ENCODE measurements around the gene AP5Z1. TPM values are rescaled to one million over a fixed set of nuclear protein-coding genes. Genes with fewer than 3 reads are reported as not detected.
A peak's percentile ranks its signal among the peaks of the same experiment; 100 is the strongest.
"Not testable (repeated sequence)": the region's sequence is repeated elsewhere in the genome, so short reads cannot be mapped to it uniquely, and the experiment has no call there.

Gene AP5Z1
- total RNA-seq, 1 donor from 2014 or later = 71.2 TPM

- peak; percentile 59 for TF ChIP-seq CTCF (IDR thresholded peaks at IDR 0.05; ENCODE audit: insufficient read depth, low read length, poor library complexity, severe bottlenecking)
- DNase-seq (ENCODE audit: low read depth) = no peak
- Histone ChIP-seq H3K36me3 (ENCODE audit: control insufficient read depth, insufficient read depth, low read length) (no peaks in the 10 kb centered on the region), H3K27me3 (ENCODE audit: control insufficient read depth, insufficient read depth, low read length) (no peaks in the 10 kb centered on the region), H3K4me3 (ENCODE audit: low read depth, low read length) (no peak overlapping the region)
Measured at GRCh38 chr7:4791738-4792536, 16.5 kb downstream of the AP5Z1 start.

- no peak for TF ChIP-seq CTCF (IDR thresholded peaks at IDR 0.05; ENCODE audit: insufficient read depth, low read length, poor library complexity, severe bottlenecking)
- no peak for DNase-seq (ENCODE audit: low read depth)
- H3K4me3 ChIP-seq (ENCODE audit: low read depth, low read length) = no peak overlapping the region
- H3K27me3 ChIP-seq (ENCODE audit: control insufficient read depth, insufficient read depth, low read length) = peaks cover 1% of the 10 kb centered on the region
- no peaks in the 10 kb centered on the region for H3K36me3 ChIP-seq (ENCODE audit: control insufficient read depth, insufficient read depth, low read length)
Measured at GRCh38 chr7:4792537-4793126, 17.2 kb downstream of the AP5Z1 start.

GRCh38 chr7:4793385-4793993 is 18.1 kb downstream of the AP5Z1 start:
- H3K4me3 ChIP-seq (ENCODE audit: low read depth, low read length); H3K27me3 ChIP-seq (ENCODE audit: control insufficient read depth, insufficient read depth, low read length); DNase-seq (ENCODE audit: low read depth); H3K36me3 ChIP-seq (ENCODE audit: control insufficient read depth, insufficient read depth, low read length): not testable (repeated sequence)

GRCh38 chr7:4794171-4794570 is 18.7 kb downstream of the AP5Z1 start:
- H3K4me3 ChIP-seq (ENCODE audit: low read depth, low read length); H3K27me3 ChIP-seq (ENCODE audit: control insufficient read depth, insufficient read depth, low read length); DNase-seq (ENCODE audit: low read depth); H3K36me3 ChIP-seq (ENCODE audit: control insufficient read depth, insufficient read depth, low read length): not testable (repeated sequence)

GRCh38 chr7:4794591-4795350 is 19.3 kb downstream of the AP5Z1 start:
- no peak for DNase-seq (ENCODE audit: low read depth)
- no peak overlapping the region for H3K4me3 ChIP-seq (ENCODE audit: low read depth, low read length)
- TF ChIP-seq CTCF (IDR thresholded peaks at IDR 0.05; ENCODE audit: insufficient read depth, low read length, poor library complexity, severe bottlenecking) = no peak
- H3K36me3 ChIP-seq (ENCODE audit: control insufficient read depth, insufficient read depth, low read length) = no peaks in the 10 kb centered on the region
- peaks cover 2% of the 10 kb centered on the region for H3K27me3 ChIP-seq (ENCODE audit: control insufficient read depth, insufficient read depth, low read length)

- DNase-seq (ENCODE audit: low read depth) = no peak
- no peak for TF ChIP-seq CTCF (IDR thresholded peaks at IDR 0.05; ENCODE audit: insufficient read depth, low read length, poor library complexity, severe bottlenecking)
- no peak overlapping the region for H3K4me3 ChIP-seq (ENCODE audit: low read depth, low read length)
- H3K27me3 ChIP-seq (ENCODE audit: control insufficient read depth, insufficient read depth, low read length) = peaks cover 4% of the 10 kb centered on the region
- no peaks in the 10 kb centered on the region for H3K36me3 ChIP-seq (ENCODE audit: control insufficient read depth, insufficient read depth, low read length)
Measured at GRCh38 chr7:4796453-4796852, 21.0 kb downstream of the AP5Z1 start.
